Endometrium (tissue), 2 donors: ENCODE measurements around the gene MEMO1.

Experiments
- FAIRE-seq: peaks from 2 replicates; lab custom pipeline; 2012; peaks lifted over from hg19 to GRCh38; lab: Jason Lieb, UNC
- donor health status: control.
- donor health status: control.

The MEMO1 gene

GRCh38 chr2:31823558-31823957, 187.2 kb downstream of the MEMO1 start:
- no peak for FAIRE-seq

GRCh38 chr2:31822587-31822986, 188.2 kb downstream of the MEMO1 start:
- no peak for FAIRE-seq
